Measurements from ENCODE around the gene NIM1K.

DNA sequence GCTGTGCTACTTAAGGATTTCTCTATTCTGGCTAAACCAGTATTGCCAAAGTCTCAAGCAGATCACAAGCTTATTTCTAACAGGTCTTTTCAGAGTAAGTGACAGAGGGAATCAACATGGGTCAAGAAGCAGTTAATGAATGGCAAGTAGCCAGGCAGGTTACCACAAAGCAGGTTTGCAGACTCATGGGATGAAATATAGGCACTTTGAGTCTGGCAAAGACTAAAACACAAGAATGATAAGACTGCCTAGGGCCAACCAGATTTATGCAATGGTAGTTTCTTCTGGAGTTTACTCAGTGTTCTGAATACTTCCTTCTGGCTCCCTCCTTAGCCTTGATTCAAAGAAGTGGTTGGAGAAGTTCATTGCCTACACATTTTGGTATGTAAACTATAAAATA lies 117.6 kb downstream of the NIM1K start:
- TF ChIP-seq, protein P1, sequence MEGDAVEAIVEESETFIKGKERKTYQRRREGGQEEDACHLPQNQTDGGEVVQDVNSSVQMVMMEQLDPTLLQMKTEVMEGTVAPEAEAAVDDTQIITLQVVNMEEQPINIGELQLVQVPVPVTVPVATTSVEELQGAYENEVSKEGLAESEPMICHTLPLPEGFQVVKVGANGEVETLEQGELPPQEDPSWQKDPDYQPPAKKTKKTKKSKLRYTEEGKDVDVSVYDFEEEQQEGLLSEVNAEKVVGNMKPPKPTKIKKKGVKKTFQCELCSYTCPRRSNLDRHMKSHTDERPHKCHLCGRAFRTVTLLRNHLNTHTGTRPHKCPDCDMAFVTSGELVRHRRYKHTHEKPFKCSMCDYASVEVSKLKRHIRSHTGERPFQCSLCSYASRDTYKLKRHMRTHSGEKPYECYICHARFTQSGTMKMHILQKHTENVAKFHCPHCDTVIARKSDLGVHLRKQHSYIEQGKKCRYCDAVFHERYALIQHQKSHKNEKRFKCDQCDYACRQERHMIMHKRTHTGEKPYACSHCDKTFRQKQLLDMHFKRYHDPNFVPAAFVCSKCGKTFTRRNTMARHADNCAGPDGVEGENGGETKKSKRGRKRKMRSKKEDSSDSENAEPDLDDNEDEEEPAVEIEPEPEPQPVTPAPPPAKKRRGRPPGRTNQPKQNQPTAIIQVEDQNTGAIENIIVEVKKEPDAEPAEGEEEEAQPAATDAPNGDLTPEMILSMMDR (conservative IDR thresholded peaks at IDR 0.05 in 1 of 2, IDR thresholded peaks at IDR 0.05 in 1 of 2; ENCODE audit: extremely low read depth in 1 of 2, insufficient read depth in 1 of 2, low read depth in 1 of 2, low read length in 2 of 2): no peak
- TF ChIP-seq EZH2 (IDR thresholded peaks at IDR 0.05; ENCODE audit: borderline replicate concordance, low read length): no peak

Measured in mammary epithelial cell (primary cell).